HepG2 (cell line): ENCODE measurements around the gene SLC38A8. TPM values are rescaled to one million over a fixed set of nuclear protein-coding genes. Genes with fewer than 3 reads are reported as not detected.

Experiments
- ATAC-seq: fragments of 200-7000 bp; cut with Tn5 transposase; 3 replicates; pipeline ENCODE4 v1.9.1; 2020; ENCODE audit warnings: mild to moderate bottlenecking, moderate library complexity
- BruUV-seq: library from RNA; stranded (reverse); fragments of 400-500 nt; replicated peaks from 2 replicates; lab custom pipeline; 2021; lab: Mats Ljungman, UMichigan
- CTCF ChIA-PET: fragments of 300-600 bp; formaldehyde crosslinking; extraction: SDS; loops from one replicate; lab custom pipeline; 2021; ENCODE audit warnings: low total read pairs, inconsistent platforms, low intra/inter-chr PET ratio; lab: Yijun Ruan, JAX
- POLR2A ChIA-PET: fragments of 350-600 bp; sonication (Branson Sonifier 250); formaldehyde crosslinking; loops from one replicate; lab custom pipeline; 2020; ENCODE audit warnings: antibody characterized with exemption, inconsistent platforms; lab: Yijun Ruan, JAX
- DNase-seq: peaks from one replicate; pipeline ENCODE4 v3.0.0-alpha.2; 2015; ENCODE audit warnings: low spot score
- FAIRE-seq: peaks from 3 replicates; lab custom pipeline; 2011; peaks lifted over from hg19 to GRCh38; lab: Jason Lieb, UNC
- H2AFZ ChIP-seq: one replicate; pipeline ENCODE4 v1.6.1; 2011; ENCODE audit warnings: low read length, inconsistent platforms
- H3K27ac ChIP-seq: fragments of 300-600 bp; 3 replicates; pipeline ENCODE4 v1.8.0; 2011; ENCODE audit warnings: mixed run types, mild to moderate bottlenecking, mixed read lengths, low read length, inconsistent platforms; ENCODE audit not compliant: insufficient read depth; ENCODE audit errors: extremely low read length
- H3K27me3 ChIP-seq, 2 experiments: fragments of 200-600 bp in 1 of 2; 2 replicates in 1 of 2; 3 replicates in 1 of 2; pipeline versions ENCODE4 v1.6.0 to v1.8.0; 2011; ENCODE audit warnings: low read length in 2 of 2, mild to moderate bottlenecking in 2 of 2, moderate library complexity in 2 of 2, inconsistent platforms in 1 of 2; ENCODE audit not compliant: insufficient read depth in 2 of 2, control insufficient read depth in 1 of 2
- H3K36me3 ChIP-seq, 2 experiments: fragments of 200-600 bp in 1 of 2; replicated peaks in 1 of 2; 2 replicates in 1 of 2; 3 replicates in 1 of 2; pipeline versions ENCODE4 v1.5.1 to v1.8.0; 2011; ENCODE audit warnings: low read length in 2 of 2, inconsistent platforms in 1 of 2; ENCODE audit not compliant: insufficient read depth in 2 of 2, control insufficient read depth in 1 of 2
- H3K4me1 ChIP-seq: 2 replicates; pipeline ENCODE4 v1.5.1; 2012; ENCODE audit warnings: low read length, inconsistent platforms; ENCODE audit not compliant: insufficient read depth
- H3K4me2 ChIP-seq: 2 replicates; pipeline ENCODE4 v1.6.0; 2011; ENCODE audit warnings: low read depth, low read length, inconsistent platforms
- H3K4me3 ChIP-seq, 3 experiments: fragments of 200-600 bp in 1 of 3; sonication (generic), shearing (Covaris generic) in 1 of 3; replicated peaks in 1 of 3; 2 replicates each; pipeline ENCODE4 v1.5.1; 2011 to 2016; ENCODE audit warnings: low read length in 3 of 3, inconsistent platforms in 2 of 3, low read depth in 2 of 3, mild to moderate bottlenecking in 2 of 3, control low read depth in 1 of 3, mixed read lengths in 1 of 3; ENCODE audit not compliant: insufficient read depth in 1 of 3
- H3K79me2 ChIP-seq: one replicate; pipeline ENCODE4 v1.6.1; 2011; ENCODE audit warnings: low read length, inconsistent platforms; ENCODE audit not compliant: insufficient read depth
- H3K9ac ChIP-seq: 2 replicates; pipeline ENCODE4 v1.6.0; 2011; ENCODE audit warnings: mild to moderate bottlenecking, low read depth, low read length, inconsistent platforms; ENCODE audit not compliant: insufficient read depth
- H3K9me3 ChIP-seq: 2 replicates; pipeline ENCODE4 v1.5.1; 2012; ENCODE audit warnings: mild to moderate bottlenecking, low read length
- H4K20me1 ChIP-seq: 2 replicates; pipeline ENCODE4 v1.6.0; 2011; ENCODE audit warnings: inconsistent platforms, mild to moderate bottlenecking, low read length, moderate library complexity; ENCODE audit not compliant: insufficient read depth
- AKAP8 ChIP-seq: sonication (generic); formaldehyde crosslinking; IDR thresholded peaks from 2 replicates; pipeline ENCODE4 v1.5.1; 2020; ENCODE audit warnings: mild to moderate bottlenecking, missing genetic modification reagents
- CHCHD3 ChIP-seq: sonication (generic); formaldehyde crosslinking; IDR thresholded peaks from 2 replicates; pipeline ENCODE4 v1.8.0; 2022; ENCODE audit warnings: mild to moderate bottlenecking, missing genetic modification reagents, moderate library complexity
- DRAP1 ChIP-seq: IDR thresholded peaks from 2 replicates; pipeline ENCODE4 v1.6.1; 2016; ENCODE audit warnings: missing genetic modification reagents, missing compliant biosample characterization
- GLMP ChIP-seq: sonication (generic); formaldehyde crosslinking; IDR thresholded peaks from 2 replicates; pipeline ENCODE4 v1.9.0; 2021; ENCODE audit warnings: missing genetic modification reagents, mild to moderate bottlenecking, borderline replicate concordance
- KAT7 ChIP-seq: IDR thresholded peaks from 2 replicates; pipeline ENCODE4 v1.6.1; 2018; ENCODE audit warnings: borderline replicate concordance, missing compliant biosample characterization
- ZNF770 ChIP-seq: sonication (generic); formaldehyde crosslinking; IDR thresholded peaks from 2 replicates; pipeline ENCODE4 v1.5.0; 2020; ENCODE audit warnings: mild to moderate bottlenecking, missing genetic modification reagents
- WGBS: methylation state at CpG from one replicate; pipeline ENCODE4 v1.1.6; 2017; ENCODE audit warnings: low lambda C conversion rate; 5-methylcytosine and 5-hydroxymethylcytosine counted together
- in situ Hi-C: cut with HindIII; loops from 2 replicates; pipeline ENCODE4 v1.10.0; 2017; ENCODE audit warnings: low pct_unique_long_range_greater_than_20kb; ENCODE audit not compliant: extremely low pct_ligation_motif_present
- intact Hi-C: fragments of 100-400 bp; cut with micrococcal nuclease; formaldehyde crosslinking; loops from one replicate; pipeline ENCODE4 v1.10.0; 2022; ENCODE audit not compliant: unreplicated experiment
- polyA plus RNA-seq, 8 experiments: library from polyadenylated mRNA; depleted of rRNA in 3 of 8; stranded (reverse) in 7 of 8; unstranded in 1 of 8; fragments of >200 nt; fragmentation: Illumina TruSeq in 4 of 8; extraction: Trizol in 4 of 8; gene quantifications; 2 replicates each; pipeline versions ENCODE4 v1.2.1 to v1.2.3, GENCODE V29; 2011 to 2016; ENCODE audit warnings: low read depth in 4 of 8, missing spikeins in 1 of 8, mixed read lengths in 1 of 8; ENCODE audit not compliant: insufficient read depth in 1 of 8
- total RNA-seq, 5 experiments: library from RNA; depleted of rRNA; stranded (reverse); fragments of >200 nt; fragmentation: Illumina TruSeq; extraction: Trizol; gene quantifications; 2 replicates each; pipeline ENCODE4 v1.2.3, GENCODE V29; 2016; ENCODE audit warnings: low read depth in 1 of 5

Gene SLC38A8
- total and polyA plus RNA-seq, 2 of the 13 experiments (the other 11 are each of a cell fraction or from before 2014, with no cell fraction given), result 0.24 to 0.37 TPM

GRCh38 chr16:83970430-83970815 lies 72.2 kb downstream of the SLC38A8 start:
- H3K4me3 ChIP-seq, result no peak overlapping the region
- no TSS peak for BruUV-seq
- peaks cover 17% of the 10 kb centered on the region for H3K4me1 ChIP-seq
- H3K4me2 ChIP-seq, result no peak overlapping the region
- TF ChIP-seq AKAP8 (CRISPR knock-in tag) (0 out of 2 replicates have a peak, but pooled peaks have one; percentile 36), KAT7 (CRISPR knock-in tag) (no peak), CHCHD3 (CRISPR knock-in tag) (no peak), ZNF770 (CRISPR knock-in tag) (no peak), GLMP (CRISPR knock-in tag) (no peak), DRAP1 (CRISPR knock-in tag) (no peak)
- H4K20me1 ChIP-seq, result peaks cover 14% of the 10 kb centered on the region; the same call in 1 of the 2 replicates
- FAIRE-seq (no peak), ATAC-seq (peak; percentile 1; the same call in 1 of the 3 replicates), DNase-seq (no peak)
- no peaks in the 10 kb centered on the region for H3K9me3 ChIP-seq
- H3K9ac ChIP-seq, result no peak overlapping the region
- 43% methylated on average over 5 of the region's 6 CpGs for WGBS
- H2AFZ ChIP-seq, result no peak overlapping the region
- H3K36me3 ChIP-seq, result peaks cover 3 to 4% of the 10 kb centered on the region in 2 experiments; a peak in 4 of 5 replicates
- H3K27ac ChIP-seq, result no peak overlapping the region
- ChIA-PET POLR2A (interaction anchor here (1.3 to 1.4 kb wide), 2 partner anchors 16 to 73 kb away, joined by 3 to 4 read pairs; partner anchors contain the start of gene SLC38A8), CTCF (no interaction called here)
- intact Hi-C loops, result loop anchor here (5.0 kb wide), 2 partner anchors 72 to 937 kb away; partner anchors contain the start of gene SLC38A8
- in situ Hi-C loops, result loop anchor here (25.0 kb wide), 1 partner anchor 217 kb away; the partner anchor contains the start of genes ADAD2 and TAF1C
- H3K79me2 ChIP-seq, result no peaks in the 10 kb centered on the region
- peaks cover 3 to 44% of the 10 kb centered on the region in 2 experiments; a peak in 4 of 5 replicates for H3K27me3 ChIP-seq
